HEK293T (cell line): Measurements from ENCODE around the gene SMG6.

Experiments
- BHLHE40 ChIP-seq: fragments of 450-650 bp; IDR thresholded peaks from 2 replicates; pipeline ENCODE4 v1.6.1; 2016; ENCODE audit warnings: mild to moderate bottlenecking, moderate library complexity, borderline replicate concordance
- CTBP1 ChIP-seq: fragments of 450-650 bp; IDR thresholded peaks from 2 replicates; pipeline ENCODE4 v1.6.1; 2016; ENCODE audit warnings: borderline replicate concordance
- ELF4 ChIP-seq: fragments of 450-650 bp; IDR thresholded peaks from 2 replicates; pipeline ENCODE4 v1.6.1; 2017; ENCODE audit warnings: antibody characterized with exemption
- FOXA1 ChIP-seq: fragments of 450-650 bp; IDR thresholded peaks from 2 replicates; pipeline ENCODE4 v1.6.1; 2016; ENCODE audit warnings: mild to moderate bottlenecking
- FOXM1 ChIP-seq: fragments of 450-650 bp; IDR thresholded peaks from 2 replicates; pipeline ENCODE4 v1.6.1; 2017; ENCODE audit warnings: mild to moderate bottlenecking, borderline replicate concordance
- HDGF ChIP-seq: fragments of 450-650 bp; IDR thresholded peaks from 2 replicates; pipeline ENCODE4 v1.6.1; 2017; ENCODE audit warnings: antibody characterized with exemption, borderline replicate concordance
- L3MBTL2 ChIP-seq: fragments of 450-650 bp; conservative IDR thresholded peaks from 2 replicates; pipeline ENCODE4 v1.6.1; 2016; ENCODE audit warnings: mild to moderate bottlenecking
- LEF1 ChIP-seq: fragments of 450-650 bp; IDR thresholded peaks from 2 replicates; pipeline ENCODE4 v1.6.1; 2017; ENCODE audit warnings: mild to moderate bottlenecking, borderline replicate concordance
- NFRKB ChIP-seq: fragments of 450-650 bp; IDR thresholded peaks from 2 replicates; pipeline ENCODE4 v1.6.1; 2016; ENCODE audit warnings: mild to moderate bottlenecking, moderate library complexity
- SP1 ChIP-seq: fragments of 450-650 bp; IDR thresholded peaks from 2 replicates; pipeline ENCODE4 v1.6.1; 2017
- ZNF384 ChIP-seq: fragments of 450-650 bp; IDR thresholded peaks from 2 replicates; pipeline ENCODE4 v1.6.1; 2016

- no peak for TF ChIP-seq FOXM1
- no peak for TF ChIP-seq SP1
- no peak for TF ChIP-seq ZNF384
- TF ChIP-seq BHLHE40 = no peak
- no peak for TF ChIP-seq ELF4
- no peak for TF ChIP-seq L3MBTL2
- no peak for TF ChIP-seq NFRKB
- TF ChIP-seq HDGF = no peak
- no peak for TF ChIP-seq FOXA1
- no peak for TF ChIP-seq CTBP1
- no peak for TF ChIP-seq LEF1
Observed at GRCh38 chr17:2012499-2012898, 291.1 kb downstream of the SMG6 start.
